ENCODE results near the gene HLA-B. TPM values are rescaled to one million over a fixed set of nuclear protein-coding genes. Genes with fewer than 3 reads are reported as not detected.
A peak's percentile ranks its signal among the peaks of the same experiment; 100 is the strongest.
"Not testable (repeated sequence)": the region's sequence is repeated elsewhere in the genome, so short reads cannot be mapped to it uniquely, and the experiment has no call there.

Gene HLA-B
- total RNA-seq (1,532 TPM), polyA plus RNA-seq (ENCODE audit: insufficient read depth, low read depth, low replicate concordance) (1,348 TPM)
- long read RNA-seq, donor 1, transcript HLA-B-249 (8 exons, 1,547 nt) = major isoform, 8 of 11 reads
- long read RNA-seq, donor 1, partial matches to known transcripts = 0 of 11 reads
- long read RNA-seq, donor 1, other reads (novel, unspliced or antisense) = 0 of 11 reads
- long read RNA-seq, donor 2, transcript HLA-B-249 (8 exons, 1,547 nt) = major isoform, 18 of 19 reads
- long read RNA-seq, donor 2, partial matches to known transcripts = 0 of 19 reads
- long read RNA-seq, donor 2, other reads (novel, unspliced or antisense) = 0 of 19 reads
- long read RNA-seq, donor 3, transcript HLA-B-249 (8 exons, 1,547 nt) = major isoform, 19 of 20 reads
- long read RNA-seq, donor 3, partial matches to known transcripts = 0 of 20 reads
- long read RNA-seq, donor 3, other reads (novel, unspliced or antisense) = 0 of 20 reads
- long read RNA-seq, donor 4, transcript HLA-B-249 (8 exons, 1,547 nt) = major isoform, 18 of 21 reads
- long read RNA-seq, donor 4, partial matches to known transcripts = 0 of 21 reads
- long read RNA-seq, donor 4, other reads (novel, unspliced or antisense) = 0 of 21 reads
- long read RNA-seq, donor 5, partial matches to known transcripts = 0 of 2 reads
- long read RNA-seq, donor 5, other reads (novel, unspliced or antisense) = 0 of 2 reads
- long read RNA-seq, donor 6, transcript HLA-B-249 (8 exons, 1,547 nt) = major isoform, 10 of 10 reads
- long read RNA-seq, donor 6, partial matches to known transcripts = 0 of 10 reads
- long read RNA-seq, donor 6, other reads (novel, unspliced or antisense) = 0 of 10 reads
- long read RNA-seq, donor 7, transcript HLA-B-249 (8 exons, 1,547 nt) = major isoform, 261 of 433 reads
- long read RNA-seq, donor 7, transcript HLA-B-254 (3 exons, 917 nt) = minor isoform, 8 of 433 reads
- long read RNA-seq, donor 7, partial matches to known transcripts = 96 of 433 reads
- long read RNA-seq, donor 7, other reads (novel, unspliced or antisense) = 65 of 433 reads
- long read RNA-seq, donor 8, transcript HLA-B-249 (8 exons, 1,547 nt) = major isoform, 23 of 51 reads
- long read RNA-seq, donor 8, partial matches to known transcripts = 23 of 51 reads
- long read RNA-seq, donor 8, other reads (novel, unspliced or antisense) = 0 of 51 reads
- long read RNA-seq, donor 9, transcript HLA-B-249 (8 exons, 1,547 nt) = major isoform, 22 of 25 reads
- long read RNA-seq, donor 9, partial matches to known transcripts = 0 of 25 reads
- long read RNA-seq, donor 9, other reads (novel, unspliced or antisense) = 0 of 25 reads
- long read RNA-seq, donor 10, transcript HLA-B-249 (8 exons, 1,547 nt) = major isoform, 21 of 27 reads
- long read RNA-seq, donor 10, partial matches to known transcripts = 0 of 27 reads
- long read RNA-seq, donor 10, other reads (novel, unspliced or antisense) = 0 of 27 reads

GRCh38 chr6:31356946-31357466 is at the start of gene HLA-B:
Gene HLA-B (minus strand): TSS chr6:31357179. CDS start chr6:31357158, 21 bp downstream.
- no peak for FAIRE-seq
- Histone ChIP-seq H3K9ac (ENCODE audit: low read length in 3 of 3) (peak within 1 kb of the TSS in 2 of 3 donors; percentile 95 to 98), H3K27me3 (ENCODE audit: control insufficient read depth, insufficient read depth, low read length) (peaks cover 7% of the 10 kb centered on the region), H3K4me3 (ENCODE audit: low read length in 3 of 3) (peak within 1 kb of the TSS; percentile 12 to 90 (median 81)), H3K36me3 (ENCODE audit: control insufficient read depth in 2 of 3, insufficient read depth in 3 of 3, low read length in 3 of 3) (peaks cover 0 to 6% (median 3%) of the 10 kb centered on the region in 3 donors), H3K9me3 (ENCODE audit: control insufficient read depth in 2 of 3, insufficient read depth in 1 of 3, low read length in 3 of 3) (no peaks in the 10 kb centered on the region), H3K27ac (ENCODE audit: low read depth in 2 of 2, low read length in 2 of 2) (peak within 1 kb of the TSS; percentile 90 to 94), H3K4me1 (ENCODE audit: control insufficient read depth in 2 of 3, insufficient read depth in 2 of 3, low read depth in 1 of 3, low read length in 3 of 3) (peaks cover 0 to 12% (median 0%) of the 10 kb centered on the region in 3 donors)
- no peak for TF ChIP-seq CTCF (IDR thresholded peaks at IDR 0.05; ENCODE audit: borderline replicate concordance, extremely low read depth, insufficient read depth)
- peak; percentile 57 to 95 (median 73) for DNase-seq
- intact Hi-C loops (cut with DNase I) = no loop called here

- TF ChIP-seq CTCF (IDR thresholded peaks at IDR 0.05; ENCODE audit: borderline replicate concordance, extremely low read depth, insufficient read depth) = no peak
- Histone ChIP-seq H3K4me1 (ENCODE audit: control insufficient read depth in 2 of 3, insufficient read depth in 2 of 3, low read depth in 1 of 3, low read length in 3 of 3) (peaks cover 0 to 20% (median 16%) of the 10 kb centered on the region in 3 donors), H3K4me3 (ENCODE audit: low read length in 3 of 3) (no peak overlapping the region)
These were observed 49.0 kb upstream of the HLA-B start for GRCh38 chr6:31405996-31406395.

GRCh38 chr6:31404061-31404364 is 47.0 kb upstream of the HLA-B start:
- Histone ChIP-seq H3K4me1 (ENCODE audit: control insufficient read depth in 2 of 3, insufficient read depth in 2 of 3, low read depth in 1 of 3, low read length in 3 of 3) (peaks cover 0 to 20% (median 17%) of the 10 kb centered on the region in 3 donors), H3K4me3 (ENCODE audit: low read length in 3 of 3) (peak overlapping the region; percentile 67 to 86 (median 84)), H3K9ac (ENCODE audit: low read length in 3 of 3) (peak overlapping the region in 2 of 3 donors; percentile 67 to 80)
- H3K27me3 ChIP-seq (ENCODE audit: control insufficient read depth, insufficient read depth, low read length); FAIRE-seq; DNase-seq; H3K27ac ChIP-seq (ENCODE audit: low read depth in 2 of 2, low read length in 2 of 2); H3K9me3 ChIP-seq (ENCODE audit: control insufficient read depth in 2 of 3, insufficient read depth in 1 of 3, low read length in 3 of 3); intact Hi-C loops (cut with DNase I); H3K36me3 ChIP-seq (ENCODE audit: control insufficient read depth in 2 of 3, insufficient read depth in 3 of 3, low read length in 3 of 3): not testable (repeated sequence)

More at GRCh38 chr6:31405996-31406395, 49.0 kb upstream of the HLA-B start:
- DNase-seq (no peak), FAIRE-seq (no peak)
- H3K27me3 ChIP-seq (ENCODE audit: control insufficient read depth, insufficient read depth, low read length) = no peaks in the 10 kb centered on the region
- no peaks in the 10 kb centered on the region for H3K9me3 ChIP-seq (ENCODE audit: control insufficient read depth in 2 of 3, insufficient read depth in 1 of 3, low read length in 3 of 3)
- intact Hi-C loops (cut with DNase I) = no loop called here
- H3K9ac ChIP-seq (ENCODE audit: low read length in 3 of 3) = no peak overlapping the region
- H3K36me3 ChIP-seq (ENCODE audit: control insufficient read depth in 2 of 3, insufficient read depth in 3 of 3, low read length in 3 of 3) = peaks cover 0 to 3% (median 0%) of the 10 kb centered on the region in 3 donors
- H3K27ac ChIP-seq (ENCODE audit: low read depth in 2 of 2, low read length in 2 of 2) = no peak overlapping the region

All from kidney (tissue), 22 donors.